GM21825 (cell line): ENCODE data around the gene SLC48A1.

Source experiments
- ATAC-seq: cut with Tn5 transposase; IDR thresholded peaks from one replicate; pipeline ENCODE4 v1.9.1; 2021; ENCODE audit warnings: mild to moderate bottlenecking, moderate library complexity; ENCODE audit not compliant: unreplicated experiment

SLC48A1 gene

GRCh38 chr12:47757840-47758583 lies 15.0 kb upstream of the SLC48A1 start:
- no peak for ATAC-seq

GRCh38 chr12:47758584-47758833 lies 14.5 kb upstream of the SLC48A1 start:
- no peak for ATAC-seq

DNA sequence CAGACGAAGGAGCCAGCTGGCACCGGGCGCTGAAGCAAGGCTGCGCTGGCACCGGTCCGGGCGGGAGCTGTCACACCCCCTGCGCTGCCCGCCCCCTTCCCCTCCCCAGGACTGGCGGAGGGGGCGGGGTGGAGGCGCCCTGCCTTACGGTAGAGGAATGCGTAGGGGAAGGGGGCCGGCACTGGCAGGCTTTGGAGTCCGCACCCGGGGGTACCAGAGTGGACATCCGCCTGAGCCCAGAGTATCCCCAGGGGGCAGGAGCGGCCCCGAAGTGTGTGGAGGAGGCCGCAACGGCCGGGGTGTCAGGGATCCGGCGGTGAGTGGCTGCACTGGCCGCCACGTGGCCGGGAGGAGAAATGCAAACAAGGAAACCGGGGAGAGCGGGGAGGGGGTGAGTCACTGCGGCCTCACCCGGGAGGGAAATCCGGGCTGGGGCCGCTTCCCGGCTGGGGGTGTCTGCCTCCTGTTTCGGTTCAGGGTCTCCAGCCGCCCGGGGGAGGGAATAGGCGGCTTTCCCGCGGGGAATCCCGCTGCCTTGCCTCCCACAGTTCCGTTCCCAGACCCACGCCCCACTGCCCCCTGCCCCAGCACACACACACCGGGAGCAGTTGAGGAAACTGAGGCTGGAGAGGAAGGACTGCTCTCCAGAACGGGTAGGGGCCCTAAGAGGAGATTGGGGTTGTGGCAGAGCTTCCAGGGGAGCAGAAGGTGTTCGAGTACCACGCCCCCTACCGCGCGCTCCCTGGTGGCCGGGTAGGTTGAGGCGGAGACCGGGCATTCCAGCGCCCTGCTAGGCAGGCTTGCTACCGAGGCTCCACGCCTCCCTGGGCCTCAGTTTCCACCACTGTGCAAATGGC lies 14.0 kb upstream of the SLC48A1 start, which contains the start of gene RAPGEF3:
Gene RAPGEF3, minus strand, starts transcription at position 47 of the 857 bp plus-strand sequence. CDS start 324 bp downstream, outside the sequence.
- peak; percentile 52 for ATAC-seq

DNA sequence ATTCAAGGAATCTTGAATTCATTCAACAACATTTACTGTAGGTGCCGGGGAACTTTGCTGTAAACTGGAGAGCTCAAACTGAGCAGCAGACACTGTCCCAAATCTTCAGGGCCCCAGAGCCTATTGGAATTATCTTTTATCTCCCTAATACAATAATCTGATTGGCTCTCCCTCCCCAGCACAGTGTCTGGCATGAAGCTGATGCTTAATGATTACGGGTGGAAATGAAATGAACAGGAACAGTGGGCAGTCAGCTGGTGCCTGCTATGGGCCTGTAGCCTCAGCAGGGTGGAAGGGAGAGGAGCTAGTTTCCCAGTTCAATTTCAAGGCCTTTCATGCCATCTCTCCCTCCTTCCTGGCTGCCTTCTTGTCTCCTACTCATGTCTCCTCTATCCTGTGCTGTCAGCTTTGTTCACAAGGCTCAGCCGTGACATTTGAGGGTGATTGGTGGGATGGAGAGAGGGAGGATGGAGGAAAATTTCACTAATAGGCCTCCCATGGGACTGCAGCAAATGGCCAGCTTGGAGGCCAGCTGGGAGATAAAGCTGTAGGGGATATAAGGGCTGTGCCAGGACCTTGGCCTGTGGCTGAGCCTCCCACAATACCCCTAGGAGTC lies 10.1 kb upstream of the SLC48A1 start:
- no peak for ATAC-seq

GRCh38 chr12:47763481-47764346 lies 9.3 kb upstream of the SLC48A1 start:
- ATAC-seq = no peak

DNA sequence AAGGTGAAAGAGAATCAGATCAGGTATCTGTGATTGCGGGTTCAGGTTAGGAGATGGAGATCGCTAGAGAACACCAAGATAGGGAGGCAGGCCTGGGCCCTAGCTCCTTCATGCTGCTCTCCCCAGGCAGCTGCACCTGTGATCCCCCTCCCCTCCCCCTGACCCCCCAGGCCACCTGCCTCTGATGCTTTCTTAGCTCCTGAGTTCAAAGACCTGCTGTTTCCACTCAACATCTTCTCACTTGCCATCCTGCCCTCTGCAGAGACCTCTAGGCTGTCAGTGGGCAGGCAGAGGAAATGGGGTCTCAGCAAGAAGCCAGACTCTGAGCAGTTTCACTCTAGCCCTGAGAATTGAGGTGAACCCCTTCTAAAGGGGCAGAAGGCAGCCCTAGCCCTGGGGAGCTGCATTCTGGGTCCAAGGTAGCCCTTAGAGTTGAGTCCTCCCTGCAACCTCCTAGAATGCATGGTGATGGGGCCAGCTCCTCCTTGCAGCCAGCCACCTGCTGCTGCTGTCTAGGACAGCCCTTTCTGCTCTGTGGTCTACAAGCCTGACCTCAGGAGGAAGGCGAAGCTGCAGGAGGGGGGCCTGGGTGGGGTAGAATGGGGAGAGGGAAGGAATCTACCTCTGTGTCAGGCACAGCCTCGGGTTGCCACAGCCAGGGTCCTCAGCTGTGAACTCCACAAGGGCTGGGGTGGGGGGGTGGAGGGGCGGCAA lies 6.4 kb upstream of the SLC48A1 start:
- ATAC-seq = no peak

DNA sequence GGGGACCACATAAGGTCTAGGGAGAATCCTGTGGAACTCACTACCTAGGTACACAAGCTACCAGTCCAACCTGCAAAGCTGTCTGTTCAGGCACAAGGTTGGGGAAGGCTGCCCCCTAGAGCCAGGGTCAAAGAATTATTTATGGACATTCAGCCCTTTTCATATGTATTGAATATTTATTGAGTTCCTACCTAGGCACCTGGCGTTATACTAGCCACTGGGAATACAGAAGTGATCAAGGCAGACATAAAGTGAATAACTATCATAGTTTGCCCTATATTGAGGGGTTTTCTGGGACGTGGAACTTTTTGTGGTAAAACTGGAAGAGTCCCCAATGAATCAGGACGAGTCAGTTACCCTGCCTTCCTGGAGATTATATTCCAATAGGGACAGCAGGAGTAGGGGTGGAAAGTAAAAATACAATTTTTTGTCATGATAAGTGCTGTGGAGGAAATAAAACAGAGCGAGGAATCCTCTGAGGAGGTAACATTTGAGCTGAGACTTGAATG lies 5.8 kb upstream of the SLC48A1 start:
- ATAC-seq = no peak

DNA sequence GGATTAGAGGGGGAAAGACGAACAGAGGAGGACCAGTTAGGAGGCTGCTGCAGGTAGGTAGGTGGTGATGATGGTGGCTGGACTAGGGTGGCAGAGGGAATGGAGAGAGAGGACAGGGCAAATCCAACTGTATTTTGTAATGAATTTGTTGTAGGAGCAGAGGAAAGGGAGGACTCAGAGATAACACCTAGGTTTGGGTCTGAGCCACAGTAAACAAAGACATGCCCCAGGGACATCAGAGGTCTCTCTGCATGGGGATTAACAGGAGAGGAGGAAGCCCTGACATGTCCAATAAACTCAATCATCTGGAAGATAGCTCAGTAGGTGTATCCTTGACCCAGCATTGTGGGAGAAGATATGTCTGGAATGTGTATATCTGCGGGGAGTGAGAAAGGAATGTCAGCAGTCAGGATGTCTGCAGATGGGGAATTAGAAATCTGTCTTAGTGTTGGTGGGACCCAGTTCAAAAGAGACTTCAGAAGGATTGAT lies 4.7 kb upstream of the SLC48A1 start:
- no peak for ATAC-seq

DNA sequence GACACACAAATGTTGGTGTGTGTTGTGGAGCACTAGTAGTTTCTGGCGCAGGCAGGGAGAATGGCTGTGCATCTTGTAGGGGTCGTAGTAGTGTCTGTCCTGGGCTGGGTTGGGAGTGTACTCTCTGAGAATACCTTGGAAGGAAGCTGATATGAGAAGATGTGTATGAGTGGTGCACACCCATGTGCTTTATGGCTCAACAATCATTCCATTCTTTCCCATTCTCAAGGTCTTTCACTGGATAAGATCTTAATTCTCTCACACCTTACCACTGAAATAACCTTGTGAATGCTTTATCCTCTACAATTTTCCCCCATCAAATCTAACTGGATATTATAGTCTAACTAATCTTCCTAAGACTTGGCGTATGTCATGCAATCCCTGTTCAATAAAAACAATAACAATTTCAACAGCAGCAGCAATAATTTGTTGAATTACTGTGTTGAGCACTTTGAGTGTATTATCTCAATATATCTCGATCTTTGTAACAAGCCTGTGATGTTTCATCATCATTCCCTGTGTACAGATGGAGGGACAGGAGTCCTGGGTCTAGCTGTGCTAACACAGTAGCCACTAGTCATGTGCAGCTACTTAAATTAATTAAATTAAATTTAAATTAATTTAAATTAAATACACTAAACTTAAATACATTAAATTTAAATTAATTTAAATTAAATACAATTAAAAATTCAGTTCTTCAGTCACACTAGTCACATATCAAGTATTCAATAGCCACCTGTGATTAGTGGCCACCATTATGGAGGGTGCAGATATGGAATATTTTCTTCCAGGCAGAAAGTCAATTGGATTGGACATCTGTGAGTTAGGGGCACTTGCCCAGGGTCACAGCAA lies 3.6 kb upstream of the SLC48A1 start:
- ATAC-seq = no peak

DNA sequence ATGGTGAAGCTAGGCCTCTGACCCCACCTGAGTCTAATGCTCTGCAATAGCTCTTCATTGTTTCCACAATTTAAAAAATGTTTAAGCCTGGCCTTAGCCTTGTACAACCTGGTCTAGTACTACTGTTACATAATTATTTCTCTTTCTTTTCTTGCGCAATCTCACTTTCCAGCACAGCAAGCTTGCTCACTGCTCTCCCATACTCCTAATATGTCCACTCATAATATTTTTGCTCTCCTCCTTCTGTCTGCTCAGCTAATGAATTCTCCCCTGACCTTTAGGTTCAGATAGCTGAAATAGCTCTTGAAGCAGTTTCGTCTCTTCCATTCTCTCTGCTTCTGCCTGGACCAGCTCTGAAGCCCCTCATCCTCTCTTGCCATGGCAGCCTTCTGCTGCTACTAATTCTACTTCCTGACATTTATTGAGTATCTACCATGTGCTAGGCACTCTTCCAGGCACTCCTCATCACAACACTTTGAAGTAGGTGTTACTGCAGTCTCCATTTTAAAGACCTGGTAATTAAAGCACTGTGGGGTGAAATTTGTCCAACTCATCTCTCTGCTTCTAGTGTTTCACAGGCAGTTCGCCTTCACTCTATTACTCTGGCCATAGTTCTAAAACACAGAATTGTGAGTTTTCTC lies 2.8 kb upstream of the SLC48A1 start:
- no peak for ATAC-seq

- ATAC-seq = no peak
Measured at GRCh38 chr12:47771304-47771703, 1.7 kb upstream of the SLC48A1 start.

DNA sequence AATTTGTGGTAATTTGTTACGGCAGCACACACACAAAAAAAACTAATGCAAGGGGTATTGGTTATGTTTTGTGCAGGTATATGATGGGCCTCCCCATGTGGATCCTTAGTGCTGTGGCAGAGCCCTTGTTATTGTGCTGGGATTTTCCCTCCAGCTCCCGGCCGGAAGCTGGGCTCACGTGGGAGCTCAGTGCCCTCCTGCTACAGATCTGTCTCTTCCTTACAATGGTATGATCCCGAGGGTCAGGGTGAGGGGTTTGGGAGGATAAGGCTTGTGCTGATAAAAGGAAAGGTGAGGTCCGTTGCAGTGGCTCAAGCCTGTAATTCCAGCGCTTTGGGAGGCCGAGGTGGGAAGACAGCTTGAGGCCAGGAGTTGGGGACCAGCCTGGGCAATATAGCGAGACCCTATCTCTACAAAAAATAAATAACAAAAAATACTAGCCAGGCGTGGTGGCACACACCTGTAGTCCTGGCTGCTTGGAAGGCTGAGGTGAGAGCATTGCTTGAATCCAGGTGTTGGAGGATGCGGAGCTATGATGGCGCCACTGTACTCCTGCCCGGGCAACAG lies 861 bp upstream of the SLC48A1 start:
- ATAC-seq = no peak

DNA sequence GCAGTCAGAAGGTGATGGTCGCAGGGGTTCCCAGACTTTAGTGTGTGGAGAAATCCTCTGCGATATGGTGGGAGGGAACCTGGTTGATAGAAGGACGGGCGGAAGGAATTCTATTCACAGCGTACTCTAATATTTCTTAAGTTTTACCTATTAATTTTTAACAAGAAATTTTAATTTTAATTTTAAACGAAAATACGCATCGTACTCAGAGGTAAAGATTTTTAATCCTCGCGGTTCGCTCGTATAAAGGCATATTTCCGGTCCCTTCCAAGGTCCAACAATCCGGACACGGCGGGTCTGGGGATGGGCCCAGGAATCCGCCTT lies 338 bp upstream of the SLC48A1 start:
- no peak for ATAC-seq

GRCh38 chr12:47773858-47774580 lies 981 bp downstream of the SLC48A1 start:
- no peak for ATAC-seq

GRCh38 chr12:47774663-47775062 lies 1.6 kb downstream of the SLC48A1 start:
- ATAC-seq = no peak

DNA sequence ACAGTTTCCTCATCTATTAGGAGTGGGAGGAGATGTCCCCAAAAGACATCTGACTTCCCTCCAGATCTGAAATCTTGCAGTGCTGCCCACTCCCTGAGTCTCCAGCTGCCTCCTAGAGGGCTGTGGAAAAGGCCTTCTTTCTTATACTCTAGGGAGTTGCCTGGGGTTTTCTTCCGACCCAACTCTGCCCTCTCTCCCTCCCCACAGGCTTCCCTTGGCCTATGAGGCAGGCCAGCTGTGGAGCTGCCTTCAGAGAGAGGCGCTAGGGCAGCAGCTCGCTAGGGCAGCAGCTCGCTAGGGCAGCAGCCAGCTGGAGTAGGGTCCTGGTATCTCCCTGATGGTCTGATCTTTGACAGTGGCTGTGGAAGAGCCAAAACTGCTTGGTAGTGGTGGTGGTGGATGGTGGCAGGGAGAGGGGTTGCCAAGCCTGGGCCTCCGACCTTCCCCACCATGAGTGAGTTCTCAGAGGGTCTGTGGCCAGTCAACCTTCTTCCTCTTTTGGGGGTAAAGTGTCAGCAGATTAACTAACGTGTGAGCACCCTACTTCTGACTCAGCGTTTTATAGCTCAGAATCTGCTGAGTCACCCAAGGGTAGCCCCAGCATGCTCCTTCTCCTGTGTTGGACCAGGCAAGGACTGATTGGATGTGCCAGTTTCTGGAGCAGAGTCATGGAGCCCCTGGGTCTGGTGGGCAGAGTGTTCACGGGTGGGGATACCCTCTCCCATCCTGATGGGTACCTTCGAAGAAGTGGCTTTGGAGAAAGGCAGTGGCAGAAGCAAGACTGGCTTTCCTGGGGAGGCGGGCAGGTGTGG lies 2.3 kb downstream of the SLC48A1 start:
- no peak for ATAC-seq
